ENCODE measurements around the gene ILF3.

ILF3 gene

GRCh38 chr19:10695401-10696398 lies 41.6 kb downstream of the ILF3 start:
- DNase-seq (ENCODE audit: low read depth in 2 of 2), result peak; percentile 82 to 90

GRCh38 chr19:10699650-10700335 lies 45.6 kb downstream of the ILF3 start:
- DNase-seq (ENCODE audit: low read depth in 2 of 2), result peak; percentile 52 to 67

- no peak for DNase-seq (ENCODE audit: low read depth in 2 of 2)
These were observed 47.9 kb downstream of the ILF3 start for GRCh38 chr19:10701955-10702525.

GRCh38 chr19:10706990-10707389 lies 52.8 kb downstream of the ILF3 start:
- no peak for DNase-seq (ENCODE audit: low read depth in 2 of 2)

- DNase-seq (ENCODE audit: low read depth in 2 of 2), result no peak
These were observed 53.3 kb downstream of the ILF3 start for GRCh38 chr19:10707440-10707839.

GRCh38 chr19:10708291-10708690 lies 54.1 kb downstream of the ILF3 start:
- no peak for DNase-seq (ENCODE audit: low read depth in 2 of 2)

- no peak for DNase-seq (ENCODE audit: low read depth in 2 of 2)
These were observed 57.9 kb downstream of the ILF3 start for GRCh38 chr19:10712045-10712444.

GRCh38 chr19:10712754-10713153 lies 58.6 kb downstream of the ILF3 start:
- DNase-seq (ENCODE audit: low read depth in 2 of 2), result no peak

GRCh38 chr19:10713317-10713716 lies 59.2 kb downstream of the ILF3 start:
- DNase-seq (ENCODE audit: low read depth in 2 of 2), result no peak

GRCh38 chr19:10717054-10717355 lies 62.9 kb downstream of the ILF3 start:
- DNase-seq (ENCODE audit: low read depth in 2 of 2), result no peak

GRCh38 chr19:10717356-10718204 lies 63.4 kb downstream of the ILF3 start, which contains the start of gene DNM2:
TSS of gene DNM2 (plus strand) at chr19:10718079. CDS start at chr19:10718243, 164 bp downstream.
- peak; percentile 96 to 97 for DNase-seq (ENCODE audit: low read depth in 2 of 2)

GRCh38 chr19:10718205-10719196 lies 64.4 kb downstream of the ILF3 start:
- DNase-seq (ENCODE audit: low read depth in 2 of 2), result peak; percentile 16 to 38

GRCh38 chr19:10719466-10719961 lies 65.4 kb downstream of the ILF3 start:
- DNase-seq (ENCODE audit: low read depth in 2 of 2), result no peak

- no peak for DNase-seq (ENCODE audit: low read depth in 2 of 2)
These were observed 66.5 kb downstream of the ILF3 start for GRCh38 chr19:10720607-10721125.

- DNase-seq (ENCODE audit: low read depth in 2 of 2), result no peak
These were observed 69.4 kb downstream of the ILF3 start for GRCh38 chr19:10723591-10723990.

GRCh38 chr19:10724573-10725071 lies 70.5 kb downstream of the ILF3 start:
- no peak for DNase-seq (ENCODE audit: low read depth in 2 of 2)

GRCh38 chr19:10725415-10725814 lies 71.3 kb downstream of the ILF3 start:
- no peak for DNase-seq (ENCODE audit: low read depth in 2 of 2)

- DNase-seq (ENCODE audit: low read depth in 2 of 2), result no peak
These were observed 72.1 kb downstream of the ILF3 start for GRCh38 chr19:10726268-10726667.

GRCh38 chr19:10727685-10728201 lies 73.6 kb downstream of the ILF3 start:
- no peak for DNase-seq (ENCODE audit: low read depth in 2 of 2)
